Measurements from ENCODE around the gene TMTC3. TPM values are rescaled to one million over a fixed set of nuclear protein-coding genes. Genes with fewer than 3 reads are reported as not detected.

TMTC3 gene
- polyA plus RNA-seq, 1 of the 3 experiments (the other 2 are of a cell fraction), result 2.8 TPM

DNA sequence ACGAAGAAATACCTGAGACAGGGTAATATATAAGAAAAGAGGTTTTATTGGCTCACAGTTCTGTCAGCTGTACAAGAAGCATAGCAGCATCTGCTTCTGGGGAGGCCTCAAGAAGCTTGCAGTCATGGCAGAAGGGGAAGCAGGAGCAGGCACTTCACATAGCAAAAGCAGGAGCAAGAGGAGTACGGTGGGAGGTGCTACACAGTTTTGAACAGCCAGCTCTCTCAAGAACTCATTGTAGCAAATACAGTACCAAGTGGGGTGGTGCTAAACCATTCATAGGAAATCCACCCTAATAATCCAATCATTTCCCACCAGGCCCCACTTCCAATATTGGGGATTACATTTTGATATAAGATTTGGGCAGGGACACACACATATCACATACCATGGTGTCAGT, 8.0 kb downstream of the TMTC3 start:
- Histone ChIP-seq H3F3A (replicated peaks; ENCODE audit: insufficient read depth) (peaks cover 7% of the 10 kb centered on the region), H3K27ac (ENCODE audit: low read depth in 2 of 2, low read length in 1 of 2) (no peak overlapping the region), H3K9ac (no peak overlapping the region), H3K4me1 (ENCODE audit: control insufficient read depth in 1 of 2, insufficient read depth in 2 of 2, low read depth in 1 of 2, low read length in 1 of 2) (peaks cover 0 to 8% of the 10 kb centered on the region in 2 experiments; a peak in 3 of 4 replicates), H2AFZ (ENCODE audit: low read depth) (no peak overlapping the region), H3K9me3 (no peaks in the 10 kb centered on the region), H4K20me1 (ENCODE audit: insufficient read depth) (no peaks in the 10 kb centered on the region), H3K4me2 (no peak overlapping the region), H3K27me3 (ENCODE audit: insufficient read depth) (no peaks in the 10 kb centered on the region), H3K36me3 (replicated peaks in 1 of 2; ENCODE audit: control insufficient read depth in 1 of 2, insufficient read depth in 2 of 2, low read length in 1 of 2) (peaks cover 6 to 12% of the 10 kb centered on the region in 2 experiments), H3K9me2 (no peaks in the 10 kb centered on the region), H3K79me2 (ENCODE audit: insufficient read depth) (peaks cover 50% of the 10 kb centered on the region), H3K4me3 (ENCODE audit: low read depth in 2 of 2, low read length in 1 of 2) (no peak overlapping the region)
- POLR2A ChIA-PET, result no interaction called here
- CTCF ChIA-PET, result interaction anchor here (0.7 to 2.0 kb wide), 2 partner anchors 244 to 844 kb away, joined by 3 to 11 read pairs; no protein-coding TSS in a partner anchor
- DNase-seq, result no peak
- TF ChIP-seq EP300 (IDR thresholded peaks at IDR 0.05; ENCODE audit: borderline replicate concordance in 1 of 2, low read depth in 1 of 2, low read length in 1 of 2) (no peak), RAD21 (IDR thresholded peaks at IDR 0.05; ENCODE audit: low read length) (no peak), MEF2A (IDR thresholded peaks at IDR 0.05; ENCODE audit: borderline replicate concordance, low read depth) (no peak), USF2 (IDR thresholded peaks at IDR 0.05; ENCODE audit: borderline replicate concordance, low read depth, low read length) (no peak), TCF12 (IDR thresholded peaks at IDR 0.05) (no peak), RXRA (IDR thresholded peaks at IDR 0.05; ENCODE audit: borderline replicate concordance, low read depth) (no peak), RCOR1 (IDR thresholded peaks at IDR 0.05; ENCODE audit: low read length) (no peak), CHD2 (IDR thresholded peaks at IDR 0.05; ENCODE audit: low read length, partially characterized antibody) (no peak), PBX3 (IDR thresholded peaks at IDR 0.05) (no peak)
- TF ChIP-seq, protein P1, sequence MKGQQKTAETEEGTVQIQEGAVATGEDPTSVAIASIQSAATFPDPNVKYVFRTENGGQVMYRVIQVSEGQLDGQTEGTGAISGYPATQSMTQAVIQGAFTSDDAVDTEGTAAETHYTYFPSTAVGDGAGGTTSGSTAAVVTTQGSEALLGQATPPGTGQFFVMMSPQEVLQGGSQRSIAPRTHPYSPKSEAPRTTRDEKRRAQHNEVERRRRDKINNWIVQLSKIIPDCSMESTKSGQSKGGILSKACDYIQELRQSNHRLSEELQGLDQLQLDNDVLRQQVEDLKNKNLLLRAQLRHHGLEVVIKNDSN (IDR thresholded peaks at IDR 0.05; ENCODE audit: borderline replicate concordance, low read depth), result no peak
- TF ChIP-seq, protein P2, sequence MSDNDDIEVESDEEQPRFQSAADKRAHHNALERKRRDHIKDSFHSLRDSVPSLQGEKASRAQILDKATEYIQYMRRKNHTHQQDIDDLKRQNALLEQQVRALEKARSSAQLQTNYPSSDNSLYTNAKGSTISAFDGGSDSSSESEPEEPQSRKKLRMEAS (IDR thresholded peaks at IDR 0.05; ENCODE audit: low read depth), result no peak
- WGBS (ENCODE audit: low lambda C conversion rate), result 100% methylated on average over 2 of the region's 2 CpGs

DNA sequence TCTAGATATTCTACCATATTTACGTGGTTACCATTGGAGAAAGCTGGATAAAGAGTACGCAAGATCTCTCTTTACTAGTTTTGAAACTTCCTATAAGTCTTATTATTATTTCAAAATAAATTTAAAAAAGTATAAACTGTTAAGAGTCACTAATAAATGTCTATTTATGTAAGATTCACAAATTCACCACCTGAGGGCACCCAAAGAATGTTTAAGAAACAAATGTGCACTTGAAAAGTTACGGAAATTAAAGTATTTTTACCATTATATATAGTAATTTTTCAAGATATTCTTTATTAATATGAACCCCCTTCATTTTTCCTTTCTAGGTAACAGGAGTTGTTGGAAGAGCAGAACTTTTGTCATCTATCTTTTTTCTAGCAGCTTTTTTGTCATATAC, 11.9 kb downstream of the TMTC3 start:
- H3K79me2 ChIP-seq (ENCODE audit: insufficient read depth), result peaks cover 32% of the 10 kb centered on the region; the same call in 1 of the 2 replicates
- WGBS (ENCODE audit: low lambda C conversion rate), result 61% methylated on average over 3 of the region's 3 CpGs

More for the DNA sequence above, 11.9 kb downstream of the TMTC3 start:
- Histone ChIP-seq H4K20me1 (ENCODE audit: insufficient read depth) (no peaks in the 10 kb centered on the region), H3K4me3 (ENCODE audit: low read depth in 2 of 2, low read length in 1 of 2) (no peak overlapping the region), H3K9me2 (no peaks in the 10 kb centered on the region), H3K27ac (ENCODE audit: low read depth in 2 of 2, low read length in 1 of 2) (no peak overlapping the region; a peak in 1 of 4 replicates), H2AFZ (ENCODE audit: low read depth) (no peak overlapping the region), H3K36me3 (replicated peaks in 1 of 2; ENCODE audit: control insufficient read depth in 1 of 2, insufficient read depth in 2 of 2, low read length in 1 of 2) (peaks cover 2 to 9% of the 10 kb centered on the region in 2 experiments), H3F3A (replicated peaks; ENCODE audit: insufficient read depth) (peaks cover 4% of the 10 kb centered on the region), H3K9me3 (no peaks in the 10 kb centered on the region), H3K4me2 (no peak overlapping the region), H3K9ac (peak overlapping the region; percentile 2; the same call in 1 of the 2 replicates), H3K27me3 (ENCODE audit: insufficient read depth) (no peaks in the 10 kb centered on the region), H3K4me1 (ENCODE audit: control insufficient read depth in 1 of 2, insufficient read depth in 2 of 2, low read depth in 1 of 2, low read length in 1 of 2) (peaks cover 0 to 8% of the 10 kb centered on the region in 2 experiments; a peak in 2 of 4 replicates)
- ChIA-PET CTCF (interaction anchor here (0.6 to 3.5 kb wide), 12 partner anchors 11 to 1376 kb away, joined by 3 to 34 read pairs (median 4); partner anchors contain the start of gene KITLG), POLR2A (no interaction called here)
- TF ChIP-seq CTCF (IDR thresholded peaks at IDR 0.05), result peak; percentile 58
- TF ChIP-seq GATA2 (CRISPR knock-in tag; IDR thresholded peaks at IDR 0.05), result no peak
- TF ChIP-seq, protein P2 (IDR thresholded peaks at IDR 0.05; ENCODE audit: low read depth), result no peak
- peak; percentile 62 for TF ChIP-seq RAD21 (IDR thresholded peaks at IDR 0.05; ENCODE audit: low read length)
- TF ChIP-seq FOXJ3 (CRISPR knock-in tag; IDR thresholded peaks at IDR 0.05), result no peak
- TF ChIP-seq SMC3 (IDR thresholded peaks at IDR 0.05; ENCODE audit: low read depth, low read length), result peak; percentile 36; the same call in 1 of the 2 replicates
- peak; percentile 2 for DNase-seq

Data from SK-N-SH (cell line).